A549 (cell line): ENCODE results near the gene SAA2. TPM values are rescaled to one million over a fixed set of nuclear protein-coding genes. Genes with fewer than 3 reads are reported as not detected.

ENCODE experiments used
- ATAC-seq, 2 experiments: fragments of 200-7000 bp in 1 of 2; fragments of >200 bp in 1 of 2; cut with Nextera tagmentation in 1 of 2; cut with Tn5 transposase in 1 of 2; 3 replicates each; pipeline versions ENCODE4 v1.8.0 to v1.9.1; 2018 to 2020; ENCODE audit warnings: mild to moderate bottlenecking in 1 of 2, moderate library complexity in 1 of 2
- CTCF ChIA-PET: fragments of 300-600 bp; sonication (Branson Sonifier 250); formaldehyde crosslinking; extraction: SDS; loops from one replicate; lab custom pipeline; 2021; ENCODE audit warnings: antibody characterized with exemption, inconsistent platforms; lab: Yijun Ruan, JAX
- POLR2A ChIA-PET: fragments of 350-600 bp; formaldehyde crosslinking; extraction: SDS; loops from one replicate; lab custom pipeline; 2021; ENCODE audit warnings: antibody characterized with exemption, inconsistent platforms; lab: Yijun Ruan, JAX
- DNase-seq, 2 experiments: peaks; one replicate each; pipeline versions ENCODE4 v3.0.0 to v3.0.0-alpha.2; 2011 to 2016; ENCODE audit warnings: low read depth in 1 of 2, low spot score in 1 of 2
- FAIRE-seq: peaks from 2 replicates; lab custom pipeline; 2011; peaks lifted over from hg19 to GRCh38; lab: Jason Lieb, UNC
- H3K27ac ChIP-seq, 2 experiments: fragments of >200 bp; sonication (Bioruptor Twin); formaldehyde crosslinking; 3 replicates each; pipeline ENCODE4 v1.5.1; 2016 to 2017
- H3K4me1 ChIP-seq: fragments of >200 bp; sonication (Bioruptor Twin); formaldehyde crosslinking; 3 replicates; pipeline ENCODE4 v1.6.1; 2016
- H3K4me2 ChIP-seq: fragments of >200 bp; sonication (Bioruptor Twin); formaldehyde crosslinking; 3 replicates; pipeline ENCODE4 v1.6.1; 2016
- H3K4me3 ChIP-seq: fragments of >200 bp; sonication (Bioruptor Twin); formaldehyde crosslinking; 3 replicates; pipeline ENCODE4 v1.5.1; 2016
- H3K9me3 ChIP-seq: fragments of >200 bp; sonication (Bioruptor Twin); formaldehyde crosslinking; 3 replicates; pipeline ENCODE4 v1.6.1; 2016
- BCL3 ChIP-seq: fragments of >200 bp; sonication (Bioruptor Twin); formaldehyde crosslinking; IDR thresholded peaks from 3 replicates; pipeline ENCODE4 v1.6.1; 2016
- BHLHE40 ChIP-seq: IDR thresholded peaks from 2 replicates; pipeline ENCODE4 v1.6.1; 2012; ENCODE audit warnings: low read depth, low read length, inconsistent platforms
- CBX8 ChIP-seq: fragments of 200-600 bp; sonication (generic); IDR thresholded peaks from 2 replicates; pipeline ENCODE4 v1.6.1; 2016
- CTCF ChIP-seq: fragments of >200 bp; sonication (Bioruptor Twin); formaldehyde crosslinking; IDR thresholded peaks from 3 replicates; pipeline ENCODE4 v1.5.1; 2016
- E2F6 ChIP-seq: IDR thresholded peaks from 2 replicates; pipeline ENCODE4 v1.6.1; 2012; ENCODE audit warnings: low read depth, borderline replicate concordance
- EHF ChIP-seq: fragments of 250-450 bp; sonication (Bioruptor Pico); IDR thresholded peaks from 2 replicates; pipeline ENCODE4 v1.5.0; 2020; ENCODE audit warnings: mild to moderate bottlenecking
- ELK1 ChIP-seq: fragments of 150-350 bp; IDR thresholded peaks from 2 replicates; pipeline ENCODE4 v1.6.1; 2014; ENCODE audit warnings: low read depth, mild to moderate bottlenecking, low read length
- FOSL2 ChIP-seq, 2 experiments: fragments of 450-650 bp in 1 of 2; fragments of >200 bp in 1 of 2; sonication (Bioruptor Twin) in 1 of 2; formaldehyde crosslinking; IDR thresholded peaks; 2 replicates each; pipeline versions ENCODE4 v1.5.0 to v1.6.1; 2016 to 2020; ENCODE audit warnings: mild to moderate bottlenecking in 1 of 2, moderate library complexity in 1 of 2
- FOXS1 ChIP-seq: fragments of 250-450 bp; sonication (Bioruptor Pico); IDR thresholded peaks from 2 replicates; pipeline ENCODE4 v1.5.0; 2020; ENCODE audit warnings: mild to moderate bottlenecking, moderate library complexity
- HDAC2 ChIP-seq: fragments of 200-600 bp; sonication (generic); IDR thresholded peaks from 2 replicates; pipeline ENCODE4 v1.6.1; 2016
- HEYL ChIP-seq: fragments of 250-450 bp; sonication (Bioruptor Pico); IDR thresholded peaks from 2 replicates; pipeline ENCODE4 v1.8.0; 2021; ENCODE audit warnings: mild to moderate bottlenecking, moderate library complexity
- HOXB13 ChIP-seq: fragments of 250-450 bp; sonication (Bioruptor Pico); IDR thresholded peaks from 2 replicates; pipeline ENCODE4 v1.5.0; 2020; ENCODE audit warnings: low read depth, mild to moderate bottlenecking, moderate library complexity
- JUN ChIP-seq, 2 experiments: fragments of >200 bp; sonication (Bioruptor Twin); formaldehyde crosslinking; IDR thresholded peaks; 2 replicates in 1 of 2; 3 replicates in 1 of 2; pipeline ENCODE4 v1.6.1; 2016 to 2017
- NPAS2 ChIP-seq: fragments of 250-450 bp; sonication (Bioruptor Pico); IDR thresholded peaks from 2 replicates; pipeline ENCODE4 v1.8.0; 2022; ENCODE audit warnings: mild to moderate bottlenecking, moderate library complexity, borderline replicate concordance
- PHF8 ChIP-seq: fragments of 200-600 bp; sonication (generic); IDR thresholded peaks from 2 replicates; pipeline ENCODE4 v1.6.1; 2016; ENCODE audit warnings: low read depth, mild to moderate bottlenecking, antibody characterized with exemption, moderate library complexity, borderline replicate concordance
- POLR2AphosphoS2 ChIP-seq: conservative IDR thresholded peaks from 2 replicates; pipeline ENCODE4 v1.6.1; 2012; ENCODE audit warnings: low read length, improper control_type of control experiment, inconsistent platforms
- SREBF2 ChIP-seq: fragments of 450-650 bp; IDR thresholded peaks from 2 replicates; pipeline ENCODE4 v1.6.1; 2014; ENCODE audit warnings: mild to moderate bottlenecking, moderate library complexity
- TP53 ChIP-seq: fragments of 250-450 bp; sonication (Bioruptor Pico); IDR thresholded peaks from 2 replicates; pipeline ENCODE4 v1.5.0; 2021; ENCODE audit warnings: mild to moderate bottlenecking, moderate library complexity
- USF2 ChIP-seq: fragments of 450-650 bp; IDR thresholded peaks from 2 replicates; pipeline ENCODE4 v1.6.1; 2014; ENCODE audit warnings: antibody characterized with exemption
- WGBS: methylation state at CpG from one replicate; pipeline ENCODE4 v1.1.6; 2017; ENCODE audit errors: missing lambda C conversion rate; 5-methylcytosine and 5-hydroxymethylcytosine counted together
- polyA plus RNA-seq, 4 experiments: library from polyadenylated mRNA; depleted of rRNA in 3 of 4; stranded (reverse); fragments of >200 nt; fragmentation: RNase III in 1 of 4; extraction: RNeasy Plus Mini Kit Qiagen cat#74134 plus additional on column Dnase treatment in 1 of 4; gene quantifications; 2 replicates in 3 of 4; 3 replicates in 1 of 4; pipeline ENCODE4 v1.2.3, GENCODE V29; 2011 to 2017
- TF ChIP-seq, protein P1 (sequence below): fragments of 250-450 bp; sonication (Bioruptor Pico); IDR thresholded peaks from 2 replicates; pipeline ENCODE4 v1.5.0; 2021; ENCODE audit warnings: mild to moderate bottlenecking, moderate library complexity, borderline replicate concordance

Gene SAA2
- polyA plus RNA-seq, 2 of the 4 experiments (the other 2 are of a cell fraction): 0.09 TPM; not detected in 1

DNA sequence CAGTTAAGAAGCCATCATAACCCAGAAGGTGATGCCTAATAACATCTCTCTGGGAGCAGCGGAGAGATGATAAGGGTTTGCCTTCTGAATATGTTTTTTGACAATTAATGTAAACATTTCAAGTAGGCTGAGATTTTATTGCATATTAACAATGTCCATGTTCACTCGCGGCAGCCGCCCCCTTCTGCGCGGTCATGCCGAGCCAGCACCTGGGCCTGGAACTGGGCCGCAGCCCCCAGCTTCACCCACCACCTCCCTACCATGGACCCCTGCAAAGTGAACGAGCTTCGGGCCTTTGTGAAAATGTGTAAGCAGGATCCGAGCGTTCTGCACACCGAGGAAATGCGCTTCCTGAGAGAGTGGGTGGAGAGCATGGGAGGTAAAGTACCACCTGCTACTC, 13.3 kb upstream of the SAA2 start:
- no peak overlapping the region for H3K4me2 ChIP-seq
- POLR2A ChIA-PET: no interaction called here
- FAIRE-seq: no peak
- TF ChIP-seq FOXS1 (no peak), FOSL2 (IDR thresholded peaks at IDR 0.05) (no peak), FOSL2 (CRISPR knock-in tag; IDR thresholded peaks at IDR 0.05) (no peak), POLR2AphosphoS2 (no peak), HOXB13 (CRISPR knock-in tag) (no peak), USF2 (no peak), TP53 (CRISPR knock-in tag) (no peak), NPAS2 (no peak), ELK1 (no peak), SREBF2 (no peak)
- TF ChIP-seq, protein P1, sequence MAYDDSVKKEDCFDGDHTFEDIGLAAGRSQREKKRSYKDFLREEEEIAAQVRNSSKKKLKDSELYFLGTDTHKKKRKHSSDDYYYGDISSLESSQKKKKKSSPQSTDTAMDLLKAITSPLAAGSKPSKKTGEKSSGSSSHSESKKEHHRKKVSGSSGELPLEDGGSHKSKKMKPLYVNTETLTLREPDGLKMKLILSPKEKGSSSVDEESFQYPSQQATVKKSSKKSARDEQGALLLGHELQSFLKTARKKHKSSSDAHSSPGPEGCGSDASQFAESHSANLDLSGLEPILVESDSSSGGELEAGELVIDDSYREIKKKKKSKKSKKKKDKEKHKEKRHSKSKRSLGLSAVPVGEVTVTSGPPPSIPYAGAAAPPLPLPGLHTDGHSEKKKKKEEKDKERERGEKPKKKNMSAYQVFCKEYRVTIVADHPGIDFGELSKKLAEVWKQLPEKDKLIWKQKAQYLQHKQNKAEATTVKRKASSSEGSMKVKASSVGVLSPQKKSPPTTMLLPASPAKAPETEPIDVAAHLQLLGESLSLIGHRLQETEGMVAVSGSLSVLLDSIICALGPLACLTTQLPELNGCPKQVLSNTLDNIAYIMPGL (CRISPR knock-in tag): no peak
- TF ChIP-seq, all 56 proteins: peak for 0
- CTCF ChIA-PET: no interaction called here
- 0 out of 3 replicates have a peak, but pooled peaks cover 4% of the 10 kb centered on the region for H3K4me1 ChIP-seq
- no peak for DNase-seq
- H3K9me3 ChIP-seq: no peaks in the 10 kb centered on the region
- WGBS: 93% methylated on average over 14 of the region's 14 CpGs
- no peak for ATAC-seq
- H3K27ac ChIP-seq: no peak overlapping the region
- H3K4me3 ChIP-seq: no peak overlapping the region

DNA sequence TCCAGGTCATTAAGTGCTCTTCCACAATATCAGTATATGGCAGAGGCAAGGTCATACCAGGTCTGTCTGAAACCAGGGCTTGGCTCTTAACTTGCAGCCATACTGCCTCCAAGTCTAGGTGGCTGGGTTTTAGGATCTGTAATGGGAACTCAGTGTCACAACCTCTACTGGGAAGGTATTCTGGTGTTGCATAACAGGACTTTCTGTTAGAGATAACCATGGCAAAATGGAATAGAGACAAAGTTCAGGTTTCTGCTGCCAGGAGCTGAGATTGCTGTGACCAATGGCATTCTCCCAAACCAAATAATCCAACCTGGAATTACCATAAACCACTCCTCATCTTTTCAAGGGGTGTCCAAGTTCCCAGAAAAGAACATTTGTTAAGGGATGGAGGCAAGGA, 10.8 kb upstream of the SAA2 start:
- Histone ChIP-seq H3K9me3 (no peaks in the 10 kb centered on the region), H3K4me1 (0 out of 3 replicates have a peak, but pooled peaks cover 4% of the 10 kb centered on the region), H3K4me3 (no peak overlapping the region), H3K27ac (no peak overlapping the region), H3K4me2 (no peak overlapping the region)
- ChIA-PET CTCF (no interaction called here), POLR2A (no interaction called here)
- no peak for DNase-seq
- no peak for ATAC-seq
- TF ChIP-seq CTCF: no peak
- no peak for TF ChIP-seq CBX8
- TF ChIP-seq HDAC2: no peak
- no peak for TF ChIP-seq BCL3
- TF ChIP-seq JUN (IDR thresholded peaks at IDR 0.05): no peak
- TF ChIP-seq TP53 (CRISPR knock-in tag): no peak
- TF ChIP-seq PHF8: no peak
- no peak for TF ChIP-seq E2F6
- TF ChIP-seq EHF (CRISPR knock-in tag): no peak
- TF ChIP-seq NPAS2: no peak
- TF ChIP-seq HEYL (CRISPR knock-in tag): no peak
- no peak for TF ChIP-seq BHLHE40
- no peak for FAIRE-seq
